ENCODE results near the gene KIF18B. TPM values are rescaled to one million over a fixed set of nuclear protein-coding genes. Genes with fewer than 3 reads are reported as not detected.

The KIF18B gene
- total RNA-seq, 4 donors from 2014 or later: 0.08 to 0.35 (median 0.27) TPM; not detected in 1

DNA sequence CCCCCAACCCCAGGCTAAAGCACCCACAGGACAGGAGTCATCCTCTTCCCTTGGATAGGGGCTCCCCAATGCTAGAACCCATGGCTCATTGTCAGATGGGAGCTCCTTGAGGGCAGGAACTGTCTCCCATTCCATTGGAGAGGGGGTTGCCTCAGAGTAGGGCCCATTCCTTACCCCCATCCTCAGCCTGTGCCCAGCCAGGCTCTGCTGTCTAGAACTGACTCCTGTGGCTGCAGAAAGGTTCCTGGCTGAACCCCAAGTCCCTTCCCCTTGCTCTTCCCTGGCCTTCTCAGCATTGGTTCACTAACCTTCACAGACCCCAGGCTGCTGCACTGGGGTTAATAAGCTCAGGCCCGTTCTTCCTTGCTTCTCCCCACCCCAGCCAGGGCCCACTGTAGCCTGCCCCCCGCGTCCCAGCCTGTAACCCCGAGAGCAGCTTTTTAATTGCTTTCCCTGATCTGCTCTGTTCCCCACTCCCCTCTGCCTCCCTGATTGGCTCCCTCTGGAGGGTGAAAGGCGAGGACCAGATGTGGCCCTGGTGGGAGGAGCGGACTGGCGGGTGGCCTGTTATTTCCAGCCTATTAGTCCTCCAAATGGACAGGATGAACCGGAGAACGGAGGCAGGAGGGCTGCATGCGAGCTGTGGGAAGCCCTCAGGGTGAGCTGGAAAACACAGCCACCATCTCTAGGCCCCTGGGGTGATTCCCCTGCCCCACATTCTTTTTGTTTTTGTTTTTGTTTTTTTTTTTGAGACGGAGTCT, 26.3 kb downstream of the KIF18B start:
- 51 to 83% methylated on average over 5 to 7 of the region's 11 CpGs for WGBS, 2 donors (ENCODE audit: low coverage in 1 of 2)

GRCh38 chr17:44920565-44920940, 27.0 kb downstream of the KIF18B start:
- 55 to 80% methylated on average over 2 to 3 of the region's 7 CpGs for WGBS, 2 donors (ENCODE audit: low coverage in 1 of 2)
- H3K9me3 ChIP-seq: no peaks in the 10 kb centered on the region
- peaks cover 0 to 32% (median 14%) of the 10 kb centered on the region in 3 donors for H3K4me1 ChIP-seq
- H3K27me3 ChIP-seq: no peaks in the 10 kb centered on the region
- no peak overlapping the region for H3K27ac ChIP-seq
- no peak for ATAC-seq
- no peaks in the 10 kb centered on the region for H3K36me3 ChIP-seq
- H3K4me3 ChIP-seq: no peak overlapping the region
- TF ChIP-seq POLR2A (IDR thresholded peaks at IDR 0.05): no peak
- TF ChIP-seq EP300 (IDR thresholded peaks at IDR 0.05): no peak
- TF ChIP-seq POLR2AphosphoS5 (IDR thresholded peaks at IDR 0.05): no peak
- TF ChIP-seq CTCF (IDR thresholded peaks at IDR 0.05): no peak

More for the DNA sequence above, 26.3 kb downstream of the KIF18B start:
- H3K4me3 ChIP-seq: no peak overlapping the region
- no peaks in the 10 kb centered on the region for H3K36me3 ChIP-seq
- no peak for TF ChIP-seq POLR2A (IDR thresholded peaks at IDR 0.05)
- no peaks in the 10 kb centered on the region for H3K27me3 ChIP-seq
- H3K9me3 ChIP-seq: no peaks in the 10 kb centered on the region
- ATAC-seq: no peak
- H3K4me1 ChIP-seq: peaks cover 0 to 25% (median 12%) of the 10 kb centered on the region in 3 donors
- H3K27ac ChIP-seq: no peak overlapping the region

DNA sequence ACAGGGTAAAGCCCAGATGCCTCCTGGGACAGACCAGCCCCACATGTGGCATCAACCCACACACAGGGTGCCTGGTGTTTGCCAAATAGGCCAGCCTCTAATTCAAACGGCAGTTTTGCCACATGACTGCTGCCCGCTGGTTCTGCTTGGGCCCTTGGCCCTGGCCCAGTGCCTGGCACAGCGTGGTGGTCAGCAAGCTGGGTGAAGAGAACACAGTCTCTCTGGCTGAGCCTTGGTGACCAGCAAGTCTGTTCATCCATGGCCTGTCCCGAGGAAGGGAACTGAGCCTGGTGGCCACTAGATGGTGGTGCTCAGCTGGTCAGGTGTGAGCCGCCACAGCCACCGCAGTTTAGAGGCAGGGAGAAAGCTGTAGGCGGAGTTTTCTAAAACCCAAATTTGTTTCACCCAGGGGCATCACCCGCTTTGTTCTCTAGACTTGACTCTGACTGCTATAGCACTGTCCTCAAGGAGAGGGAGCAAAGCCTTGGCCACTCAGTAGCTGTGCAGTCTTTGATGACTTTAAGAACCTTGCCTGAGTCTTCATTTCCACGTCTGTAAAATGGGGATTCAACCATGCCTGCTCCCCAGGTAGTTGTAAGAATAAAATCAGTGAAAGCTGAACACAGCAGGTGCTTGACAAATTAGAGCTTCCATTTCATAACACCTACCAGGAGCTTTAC, 27.5 kb downstream of the KIF18B start:
- H3K4me3 ChIP-seq: no peak overlapping the region
- peak; percentile 90 for ATAC-seq
- H3K27me3 ChIP-seq: no peaks in the 10 kb centered on the region
- no peaks in the 10 kb centered on the region for H3K9me3 ChIP-seq
- TF ChIP-seq CTCF (IDR thresholded peaks at IDR 0.05) (peak in 3 of 4 experiments; percentile 94 to 95 (median 95)), POLR2A (IDR thresholded peaks at IDR 0.05) (no peak), EP300 (IDR thresholded peaks at IDR 0.05) (no peak), POLR2AphosphoS5 (IDR thresholded peaks at IDR 0.05) (peak; percentile 31)
- no peaks in the 10 kb centered on the region for H3K36me3 ChIP-seq
- peaks cover 0 to 35% (median 14%) of the 10 kb centered on the region in 3 donors for H3K4me1 ChIP-seq
- 11 to 19% methylated on average over 1 to 4 of the region's 9 CpGs for WGBS, 2 donors (ENCODE audit: low coverage in 1 of 2)
- no peak overlapping the region for H3K27ac ChIP-seq

DNA sequence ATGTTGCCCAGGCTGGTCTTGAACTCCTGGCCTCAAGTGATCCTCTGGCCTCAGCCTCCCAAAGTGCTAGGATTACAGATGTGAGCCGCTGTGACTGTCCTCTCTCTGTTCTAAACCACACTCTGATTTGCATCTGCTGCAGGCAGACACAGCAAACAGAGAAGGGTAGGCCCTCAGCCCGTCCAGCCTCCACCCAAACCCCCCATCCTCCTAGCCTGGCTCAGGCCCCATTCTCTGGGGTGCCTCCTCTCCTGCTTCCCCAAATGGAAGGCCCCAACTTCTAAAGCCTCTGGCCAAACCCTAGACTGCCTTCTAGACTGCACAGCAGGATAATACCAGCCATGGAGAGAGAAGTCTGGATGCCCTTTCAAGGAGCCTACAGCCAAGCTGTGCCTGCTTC, 28.2 kb downstream of the KIF18B start:
- no peak for ATAC-seq
- 71 to 80% methylated on average over 1 to 2 of the region's 2 CpGs for WGBS, 2 donors (ENCODE audit: low coverage in 1 of 2)
- Histone ChIP-seq H3K9me3 (no peaks in the 10 kb centered on the region), H3K27me3 (no peaks in the 10 kb centered on the region), H3K27ac (no peak overlapping the region), H3K4me3 (no peak overlapping the region), H3K4me1 (peaks cover 0 to 35% (median 14%) of the 10 kb centered on the region in 3 donors), H3K36me3 (no peaks in the 10 kb centered on the region)
- TF ChIP-seq CTCF (IDR thresholded peaks at IDR 0.05) (no peak), EP300 (IDR thresholded peaks at IDR 0.05) (no peak), POLR2AphosphoS5 (IDR thresholded peaks at IDR 0.05) (no peak), POLR2A (IDR thresholded peaks at IDR 0.05) (no peak)

- H3K4me3 ChIP-seq: no peak overlapping the region
- TF ChIP-seq EP300 (IDR thresholded peaks at IDR 0.05) (no peak), POLR2A (IDR thresholded peaks at IDR 0.05) (no peak), POLR2AphosphoS5 (IDR thresholded peaks at IDR 0.05) (no peak), CTCF (IDR thresholded peaks at IDR 0.05) (no peak)
- H3K27me3 ChIP-seq: peaks cover 3% of the 10 kb centered on the region
- WGBS, 2 donors (ENCODE audit: low coverage in 1 of 2): 92 to 100% methylated on average over 1 of the region's 2 CpGs
- H3K9me3 ChIP-seq: no peaks in the 10 kb centered on the region
- H3K4me1 ChIP-seq: peaks cover 0 to 35% (median 14%) of the 10 kb centered on the region in 3 donors
- no peak overlapping the region for H3K27ac ChIP-seq
- no peaks in the 10 kb centered on the region for H3K36me3 ChIP-seq
- no peak for ATAC-seq
These were observed 29.6 kb downstream of the KIF18B start for GRCh38 chr17:44918006-44918405.
